ENCODE data around the gene RAG1. TPM values are rescaled to one million over a fixed set of nuclear protein-coding genes. Genes with fewer than 3 reads are reported as not detected.

Gene RAG1
- polyA plus RNA-seq, 1 donor from 2014 or later, result 0.16 TPM

DNA sequence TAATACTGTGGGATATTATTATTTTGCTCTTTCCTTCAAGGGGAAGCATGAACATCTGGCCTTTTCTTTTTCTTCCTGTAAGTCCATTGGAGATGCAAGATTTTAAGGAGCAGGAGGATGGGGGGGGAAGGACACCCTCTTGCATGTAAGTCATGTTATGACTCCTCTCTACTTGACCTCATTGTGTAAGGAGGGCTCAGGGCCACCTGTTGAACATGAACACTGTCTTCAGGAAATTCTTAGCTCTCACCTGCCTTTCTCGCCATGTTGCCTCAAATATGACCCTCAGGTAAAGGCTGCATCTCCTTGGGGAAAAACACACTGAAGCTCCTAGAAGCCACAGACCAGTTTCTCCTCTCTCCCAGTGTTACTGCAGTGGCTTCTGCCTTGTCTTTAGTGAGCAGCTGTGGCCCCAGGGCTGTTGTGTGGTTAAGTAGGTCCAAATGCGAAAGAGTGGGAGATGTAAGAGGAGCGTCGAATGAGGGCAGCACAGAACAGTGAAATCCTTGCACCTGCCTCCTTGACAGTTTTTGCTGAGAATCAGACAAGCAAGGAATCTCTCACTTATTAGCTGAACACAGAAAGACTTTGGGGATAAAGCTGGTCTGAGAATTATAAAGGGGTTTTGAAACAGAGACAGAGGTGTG lies 1.3 kb upstream of the RAG1 start:
- no peak overlapping the region for H3K27ac ChIP-seq (ENCODE audit: low read length)
- H3K4me2 ChIP-seq (ENCODE audit: low read length), result no peak overlapping the region
- H3F3A ChIP-seq (ENCODE audit: insufficient read depth, low read length, poor library complexity, severe bottlenecking), result no peaks in the 10 kb centered on the region
- TF ChIP-seq, protein P1, sequence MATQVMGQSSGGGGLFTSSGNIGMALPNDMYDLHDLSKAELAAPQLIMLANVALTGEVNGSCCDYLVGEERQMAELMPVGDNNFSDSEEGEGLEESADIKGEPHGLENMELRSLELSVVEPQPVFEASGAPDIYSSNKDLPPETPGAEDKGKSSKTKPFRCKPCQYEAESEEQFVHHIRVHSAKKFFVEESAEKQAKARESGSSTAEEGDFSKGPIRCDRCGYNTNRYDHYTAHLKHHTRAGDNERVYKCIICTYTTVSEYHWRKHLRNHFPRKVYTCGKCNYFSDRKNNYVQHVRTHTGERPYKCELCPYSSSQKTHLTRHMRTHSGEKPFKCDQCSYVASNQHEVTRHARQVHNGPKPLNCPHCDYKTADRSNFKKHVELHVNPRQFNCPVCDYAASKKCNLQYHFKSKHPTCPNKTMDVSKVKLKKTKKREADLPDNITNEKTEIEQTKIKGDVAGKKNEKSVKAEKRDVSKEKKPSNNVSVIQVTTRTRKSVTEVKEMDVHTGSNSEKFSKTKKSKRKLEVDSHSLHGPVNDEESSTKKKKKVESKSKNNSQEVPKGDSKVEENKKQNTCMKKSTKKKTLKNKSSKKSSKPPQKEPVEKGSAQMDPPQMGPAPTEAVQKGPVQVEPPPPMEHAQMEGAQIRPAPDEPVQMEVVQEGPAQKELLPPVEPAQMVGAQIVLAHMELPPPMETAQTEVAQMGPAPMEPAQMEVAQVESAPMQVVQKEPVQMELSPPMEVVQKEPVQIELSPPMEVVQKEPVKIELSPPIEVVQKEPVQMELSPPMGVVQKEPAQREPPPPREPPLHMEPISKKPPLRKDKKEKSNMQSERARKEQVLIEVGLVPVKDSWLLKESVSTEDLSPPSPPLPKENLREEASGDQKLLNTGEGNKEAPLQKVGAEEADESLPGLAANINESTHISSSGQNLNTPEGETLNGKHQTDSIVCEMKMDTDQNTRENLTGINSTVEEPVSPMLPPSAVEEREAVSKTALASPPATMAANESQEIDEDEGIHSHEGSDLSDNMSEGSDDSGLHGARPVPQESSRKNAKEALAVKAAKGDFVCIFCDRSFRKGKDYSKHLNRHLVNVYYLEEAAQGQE (IDR thresholded peaks at IDR 0.05; ENCODE audit: borderline replicate concordance), result no peak
- TF ChIP-seq MXI1 (conservative IDR thresholded peaks at IDR 0.05; ENCODE audit: poor library complexity, severe bottlenecking), result no peak
- no peak for TF ChIP-seq RAD21 (conservative IDR thresholded peaks at IDR 0.05)
- no peaks in the 10 kb centered on the region for H3K9me2 ChIP-seq (ENCODE audit: insufficient read depth, low read length)
- no peaks in the 10 kb centered on the region for H3K36me3 ChIP-seq (ENCODE audit: insufficient read depth, low read length)
- no peak overlapping the region for H3K9ac ChIP-seq (ENCODE audit: low read length)
- no peak overlapping the region for H2AFZ ChIP-seq (ENCODE audit: low read depth, low read length)
- H4K20me1 ChIP-seq (ENCODE audit: insufficient read depth), result no peaks in the 10 kb centered on the region
- no peak overlapping the region for H3K4me3 ChIP-seq (ENCODE audit: low read length)
- no peaks in the 10 kb centered on the region for H3K27me3 ChIP-seq (ENCODE audit: insufficient read depth, low read depth, low read length)
- H3K79me2 ChIP-seq (replicated peaks; ENCODE audit: insufficient read depth, low read length), result no peaks in the 10 kb centered on the region
- H3K9me3 ChIP-seq (ENCODE audit: low read length), result no peaks in the 10 kb centered on the region

DNA sequence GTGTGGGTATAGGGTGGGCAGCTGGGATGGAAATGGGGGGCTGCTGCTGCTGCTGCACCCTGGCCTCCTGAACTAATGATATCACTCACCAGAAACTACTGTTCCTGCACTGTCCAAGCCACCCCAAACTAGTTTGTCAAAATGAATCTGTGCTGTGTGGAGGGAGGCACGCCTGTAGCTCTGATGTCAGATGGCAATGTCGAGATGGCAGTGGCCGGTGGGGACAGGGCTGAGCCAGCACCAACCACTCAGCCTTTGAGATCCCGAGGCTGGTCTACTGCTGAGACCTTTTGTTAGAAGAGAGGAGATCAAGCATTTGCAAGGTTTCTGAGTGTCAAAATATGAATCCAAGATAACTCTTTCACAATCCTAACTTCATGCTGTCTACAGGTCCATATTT lies 1.3 kb downstream of the RAG1 start:
- Histone ChIP-seq H4K20me1 (ENCODE audit: insufficient read depth) (no peaks in the 10 kb centered on the region), H3F3A (ENCODE audit: insufficient read depth, low read length, poor library complexity, severe bottlenecking) (no peaks in the 10 kb centered on the region)
- TF ChIP-seq EZH2 (IDR thresholded peaks at IDR 0.05; ENCODE audit: borderline replicate concordance, insufficient read depth, low read length, poor library complexity, severe bottlenecking) (no peak), POLR2AphosphoS5 (IDR thresholded peaks at IDR 0.05) (no peak), SMC3 (conservative IDR thresholded peaks at IDR 0.05; ENCODE audit: poor library complexity) (no peak), RAD21 (conservative IDR thresholded peaks at IDR 0.05) (no peak), EP300 (conservative IDR thresholded peaks at IDR 0.05; ENCODE audit: poor library complexity, severe bottlenecking) (no peak), MXI1 (conservative IDR thresholded peaks at IDR 0.05; ENCODE audit: poor library complexity, severe bottlenecking) (no peak)
- TF ChIP-seq, protein P2, sequence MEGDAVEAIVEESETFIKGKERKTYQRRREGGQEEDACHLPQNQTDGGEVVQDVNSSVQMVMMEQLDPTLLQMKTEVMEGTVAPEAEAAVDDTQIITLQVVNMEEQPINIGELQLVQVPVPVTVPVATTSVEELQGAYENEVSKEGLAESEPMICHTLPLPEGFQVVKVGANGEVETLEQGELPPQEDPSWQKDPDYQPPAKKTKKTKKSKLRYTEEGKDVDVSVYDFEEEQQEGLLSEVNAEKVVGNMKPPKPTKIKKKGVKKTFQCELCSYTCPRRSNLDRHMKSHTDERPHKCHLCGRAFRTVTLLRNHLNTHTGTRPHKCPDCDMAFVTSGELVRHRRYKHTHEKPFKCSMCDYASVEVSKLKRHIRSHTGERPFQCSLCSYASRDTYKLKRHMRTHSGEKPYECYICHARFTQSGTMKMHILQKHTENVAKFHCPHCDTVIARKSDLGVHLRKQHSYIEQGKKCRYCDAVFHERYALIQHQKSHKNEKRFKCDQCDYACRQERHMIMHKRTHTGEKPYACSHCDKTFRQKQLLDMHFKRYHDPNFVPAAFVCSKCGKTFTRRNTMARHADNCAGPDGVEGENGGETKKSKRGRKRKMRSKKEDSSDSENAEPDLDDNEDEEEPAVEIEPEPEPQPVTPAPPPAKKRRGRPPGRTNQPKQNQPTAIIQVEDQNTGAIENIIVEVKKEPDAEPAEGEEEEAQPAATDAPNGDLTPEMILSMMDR (IDR thresholded peaks at IDR 0.05; ENCODE audit: poor library complexity, severe bottlenecking), result no peak
- TF ChIP-seq, protein P1 (IDR thresholded peaks at IDR 0.05; ENCODE audit: borderline replicate concordance), result no peak

More for the DNA sequence above, 1.3 kb downstream of the RAG1 start:
- H3K27ac ChIP-seq (ENCODE audit: low read length), result no peak overlapping the region
- no peak overlapping the region for H3K4me3 ChIP-seq (ENCODE audit: low read length)
- no peaks in the 10 kb centered on the region for H3K79me2 ChIP-seq (replicated peaks; ENCODE audit: insufficient read depth, low read length)
- H3K4me2 ChIP-seq (ENCODE audit: low read length), result no peak overlapping the region
- H3K9me2 ChIP-seq (ENCODE audit: insufficient read depth, low read length), result no peaks in the 10 kb centered on the region
- H3K36me3 ChIP-seq (ENCODE audit: insufficient read depth, low read length), result no peaks in the 10 kb centered on the region
- H2AFZ ChIP-seq (ENCODE audit: low read depth, low read length), result no peak overlapping the region
- H3K9ac ChIP-seq (ENCODE audit: low read length), result no peak overlapping the region
- H3K27me3 ChIP-seq (ENCODE audit: insufficient read depth, low read depth, low read length), result no peaks in the 10 kb centered on the region
- no peaks in the 10 kb centered on the region for H3K9me3 ChIP-seq (ENCODE audit: low read length)
